ENCODE data around the gene SLC24A3.

GRCh38 chr20:19506021-19506420 lies 293.6 kb downstream of the SLC24A3 start:
- TF ChIP-seq CTCF (IDR thresholded peaks at IDR 0.05; ENCODE audit: low read depth, low read length) (no peak), MAX (IDR thresholded peaks at IDR 0.05; ENCODE audit: low read depth, low read length) (no peak), POLR2A (IDR thresholded peaks at IDR 0.05; ENCODE audit: extremely low read depth, insufficient read length) (no peak), MYC (IDR thresholded peaks at IDR 0.05; ENCODE audit: low read depth, low read length) (no peak)

Measured in NB4 (cell line).